Esophagus muscularis mucosa (tissue), 4 donors: ENCODE results near the gene CLEC4A. TPM values are rescaled to one million over a fixed set of nuclear protein-coding genes. Genes with fewer than 3 reads are reported as not detected.

Source experiments
- DNase-seq: peaks from one replicate; pipeline ENCODE4 v3.0.0-alpha.2; 2017; ENCODE audit errors: extremely low spot score
- H3K27ac ChIP-seq, 4 donors: fragments of 200-600 bp; sonication (generic); replicated peaks in 1 of 4; 1 replicate in 3 of 4; 2 replicates in 1 of 4; pipeline ENCODE4 v1.5.1; 2016 to 2019; ENCODE audit warnings: mild to moderate bottlenecking in 1 of 4
- H3K27me3 ChIP-seq, 4 donors: fragments of 200-600 bp; sonication (generic); one replicate each; pipeline versions ENCODE4 v1.5.1 to v1.6.0; 2016 to 2019
- H3K36me3 ChIP-seq, 4 donors: fragments of 200-600 bp; sonication (generic); one replicate each; pipeline ENCODE4 v1.5.1; 2016 to 2019
- H3K4me1 ChIP-seq, 4 donors: fragments of 200-600 bp; sonication (generic); one replicate each; pipeline ENCODE4 v1.5.1; 2016 to 2019
- H3K4me3 ChIP-seq, 4 donors: fragments of 200-600 bp; sonication (generic); 1 replicate in 2 of 4; 2 replicates in 2 of 4; pipeline ENCODE4 v1.5.1; 2016 to 2019; ENCODE audit warnings: mild to moderate bottlenecking in 4 of 4, moderate library complexity in 1 of 4
- H3K9me3 ChIP-seq, 4 donors: fragments of 200-600 bp; sonication (generic); 1 replicate in 3 of 4; 2 replicates in 1 of 4; pipeline ENCODE4 v1.5.1; 2016 to 2019
- CTCF ChIP-seq, 3 experiments: fragments of 200-600 bp in 2 of 3; fragments of 450-650 bp in 1 of 3; sonication (generic) in 2 of 3; IDR thresholded peaks; one replicate each; pipeline ENCODE4 v1.5.1; 2017 to 2019; ENCODE audit warnings: antibody characterized with exemption in 3 of 3, mild to moderate bottlenecking in 2 of 3, moderate library complexity in 1 of 3
- EP300 ChIP-seq: sonication (generic); formaldehyde crosslinking; IDR thresholded peaks from one replicate; pipeline ENCODE4 v1.6.1; 2017; ENCODE audit warnings: antibody characterized with exemption
- POLR2A ChIP-seq: fragments of 450-650 bp; IDR thresholded peaks from one replicate; pipeline ENCODE4 v1.6.1; 2017; ENCODE audit warnings: antibody characterized with exemption, moderate library complexity, mild to moderate bottlenecking, low read depth
- POLR2AphosphoS5 ChIP-seq, 2 donors: sonication (generic); formaldehyde crosslinking; IDR thresholded peaks; one replicate each; pipeline ENCODE4 v1.6.1; 2017; ENCODE audit warnings: antibody characterized with exemption in 2 of 2
- WGBS: methylation state at CpG from one replicate; pipeline ENCODE4 v1.1.5; 2018; 5-methylcytosine and 5-hydroxymethylcytosine counted together
- intact Hi-C: fragments of 100-400 bp; cut with DNase I; formaldehyde crosslinking; loops from one replicate; pipeline ENCODE4 v1.15.1; 2023
- total RNA-seq, 4 donors: library from RNA; depleted of rRNA; stranded (reverse); fragments of >200 nt; gene quantifications; one replicate each; pipeline versions ENCODE4 v1.1.0 to v1.2.1, GENCODE V29; 2016

The CLEC4A gene
- total RNA-seq = 1 to 10 TPM in 2 of 4 donors, under 1 TPM in 2; 0.40 to 2.2 (median 0.91) TPM

DNA sequence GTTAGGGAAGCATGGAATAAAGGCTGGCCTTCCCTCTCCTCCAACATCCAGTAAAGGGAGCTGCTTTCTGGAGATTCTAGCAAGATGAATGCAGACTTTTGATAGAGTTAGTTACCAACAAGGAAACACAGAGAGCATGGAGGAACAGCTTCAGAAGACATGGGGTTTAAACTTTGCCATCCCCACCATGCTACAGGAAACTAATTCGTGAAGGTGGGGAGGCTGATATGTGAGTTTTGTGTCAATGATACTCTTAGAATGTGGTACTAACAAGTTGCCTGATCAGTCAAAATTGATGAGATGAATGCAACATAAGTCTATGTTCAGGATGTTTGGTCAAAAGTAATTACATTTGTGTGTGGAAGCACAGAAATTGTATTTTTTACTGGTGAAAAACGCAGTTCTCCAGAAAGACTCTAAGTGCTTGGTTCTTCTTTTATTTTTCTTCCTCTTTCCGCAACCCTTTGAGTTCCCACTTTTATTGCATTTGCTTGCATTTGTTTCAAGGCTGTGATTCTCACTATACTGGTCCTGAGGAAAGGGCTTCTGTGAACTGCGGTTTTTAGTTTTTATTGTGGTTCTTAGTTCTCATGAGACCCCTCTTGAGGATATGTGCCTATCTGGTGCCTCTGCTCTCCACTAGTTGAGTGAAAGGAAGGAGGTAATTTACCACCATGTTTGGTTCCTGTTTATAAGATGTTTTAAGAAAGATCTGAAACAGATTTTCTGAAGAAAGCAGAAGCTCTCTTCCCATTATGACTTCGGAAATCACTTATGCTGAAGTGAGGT is at the start of gene CLEC4A:
Gene CLEC4A, plus strand, starts transcription at position 494 of the 789 bp plus-strand sequence. Its CDS starts 262 bp downstream, at position 756.
- Histone ChIP-seq H3K27ac (no peak within 1 kb of the TSS), H3K4me1 (no peaks in the 10 kb centered on the region), H3K9me3 (no peaks in the 10 kb centered on the region), H3K36me3 (peaks cover 0 to 14% (median 2%) of the 10 kb centered on the region in 4 donors), H3K4me3 (peak within 1 kb of the TSS in 1 of 4 donors; percentile 8), H3K27me3 (no peaks in the 10 kb centered on the region)
- intact Hi-C loops = no loop called here
- no peak for DNase-seq
- TF ChIP-seq POLR2A = no peak
- no peak for TF ChIP-seq POLR2AphosphoS5 (IDR thresholded peaks at IDR 0.05)
- no peak for TF ChIP-seq EP300
- no peak for TF ChIP-seq CTCF (IDR thresholded peaks at IDR 0.05)
- 76% methylated on average over 5 of the region's 5 CpGs for WGBS

DNA sequence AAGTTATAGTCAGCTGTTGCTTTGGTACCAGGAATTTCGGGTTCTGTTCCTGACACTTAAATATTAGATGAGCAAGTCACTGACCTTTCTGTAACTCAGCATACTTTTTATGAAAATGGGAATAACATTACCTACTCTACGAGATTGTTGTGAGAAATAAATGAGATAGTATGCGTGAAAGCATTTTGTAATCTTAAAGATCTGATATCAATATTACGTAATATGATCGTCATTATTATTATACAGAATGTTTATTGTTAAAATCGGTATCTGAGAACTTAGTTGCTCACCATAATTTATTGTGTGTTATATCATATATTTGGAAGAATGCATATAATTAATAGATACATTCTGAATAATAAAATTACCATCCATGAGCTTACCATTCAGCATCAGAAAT is 47.5 kb upstream of the CLEC4A start:
- Histone ChIP-seq H3K4me3 (no peak overlapping the region), H3K9me3 (no peaks in the 10 kb centered on the region), H3K4me1 (peaks cover under 1 to 4% (median 3%) of the 10 kb centered on the region in 4 donors), H3K27me3 (no peaks in the 10 kb centered on the region), H3K27ac (no peak overlapping the region), H3K36me3 (no peaks in the 10 kb centered on the region)
- no peak for DNase-seq
- 89% methylated on average over 6 of the region's 6 CpGs for WGBS
- no peak for TF ChIP-seq POLR2AphosphoS5 (IDR thresholded peaks at IDR 0.05)
- no peak for TF ChIP-seq CTCF (IDR thresholded peaks at IDR 0.05)
- intact Hi-C loops = loop anchor here (5.0 kb wide), 1 partner anchor 39 kb away; no protein-coding TSS in a partner anchor

DNA sequence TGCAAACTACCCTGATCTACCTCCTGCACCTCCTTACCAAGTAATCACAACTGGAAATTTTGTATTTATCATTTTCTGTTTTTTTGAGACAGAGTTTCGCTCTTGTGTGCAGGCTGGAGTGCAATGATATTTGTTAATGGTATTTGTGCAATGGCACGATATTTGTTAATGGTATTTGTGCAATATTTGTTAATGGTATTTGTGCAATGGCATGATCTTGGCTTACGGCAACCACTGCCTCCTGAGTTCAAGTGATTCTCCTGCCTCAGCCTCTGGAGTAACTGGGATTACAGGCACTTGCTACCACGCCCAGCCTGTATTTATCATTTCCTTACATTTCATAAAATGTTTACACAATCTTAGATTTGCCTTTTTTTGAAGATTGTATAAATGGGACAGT is 47.1 kb upstream of the CLEC4A start:
- Histone ChIP-seq H3K27me3 (no peaks in the 10 kb centered on the region), H3K9me3 (no peaks in the 10 kb centered on the region), H3K27ac (no peak overlapping the region), H3K36me3 (no peaks in the 10 kb centered on the region), H3K4me1 (peaks cover 5 to 9% (median 7%) of the 10 kb centered on the region in 4 donors), H3K4me3 (no peak overlapping the region)
- 82% methylated on average over 4 of the region's 4 CpGs for WGBS
- DNase-seq = no peak
- intact Hi-C loops = loop anchor here (5.0 kb wide), 1 partner anchor 39 kb away; no protein-coding TSS in a partner anchor
- no peak for TF ChIP-seq EP300
- TF ChIP-seq POLR2A = no peak
- no peak for TF ChIP-seq CTCF (IDR thresholded peaks at IDR 0.05)
- no peak for TF ChIP-seq POLR2AphosphoS5 (IDR thresholded peaks at IDR 0.05)

GRCh38 chr12:8077207-8077606 is 46.2 kb upstream of the CLEC4A start:
- 55% methylated on average over 4 of the region's 4 CpGs for WGBS

More at GRCh38 chr12:8077207-8077606, 46.2 kb upstream of the CLEC4A start:
- Histone ChIP-seq H3K27me3 (no peaks in the 10 kb centered on the region), H3K4me1 (peaks cover 5 to 9% (median 8%) of the 10 kb centered on the region in 4 donors), H3K4me3 (no peak overlapping the region), H3K9me3 (no peaks in the 10 kb centered on the region), H3K27ac (no peak overlapping the region), H3K36me3 (no peaks in the 10 kb centered on the region)
- DNase-seq = no peak
- TF ChIP-seq EP300 (no peak), POLR2A (no peak), CTCF (IDR thresholded peaks at IDR 0.05) (no peak), POLR2AphosphoS5 (IDR thresholded peaks at IDR 0.05) (no peak)
- intact Hi-C loops = loop anchor here (5.0 kb wide), 1 partner anchor 40 kb away; no protein-coding TSS in a partner anchor
